ENCODE measurements around the gene PRPF19. TPM values are rescaled to one million over a fixed set of nuclear protein-coding genes. Genes with fewer than 3 reads are reported as not detected.

Gene PRPF19
- polyA plus RNA-seq, 1 donor (not counting 4 experiments of a cell fraction or from before 2014, with no cell fraction given), result 35.4 TPM

DNA sequence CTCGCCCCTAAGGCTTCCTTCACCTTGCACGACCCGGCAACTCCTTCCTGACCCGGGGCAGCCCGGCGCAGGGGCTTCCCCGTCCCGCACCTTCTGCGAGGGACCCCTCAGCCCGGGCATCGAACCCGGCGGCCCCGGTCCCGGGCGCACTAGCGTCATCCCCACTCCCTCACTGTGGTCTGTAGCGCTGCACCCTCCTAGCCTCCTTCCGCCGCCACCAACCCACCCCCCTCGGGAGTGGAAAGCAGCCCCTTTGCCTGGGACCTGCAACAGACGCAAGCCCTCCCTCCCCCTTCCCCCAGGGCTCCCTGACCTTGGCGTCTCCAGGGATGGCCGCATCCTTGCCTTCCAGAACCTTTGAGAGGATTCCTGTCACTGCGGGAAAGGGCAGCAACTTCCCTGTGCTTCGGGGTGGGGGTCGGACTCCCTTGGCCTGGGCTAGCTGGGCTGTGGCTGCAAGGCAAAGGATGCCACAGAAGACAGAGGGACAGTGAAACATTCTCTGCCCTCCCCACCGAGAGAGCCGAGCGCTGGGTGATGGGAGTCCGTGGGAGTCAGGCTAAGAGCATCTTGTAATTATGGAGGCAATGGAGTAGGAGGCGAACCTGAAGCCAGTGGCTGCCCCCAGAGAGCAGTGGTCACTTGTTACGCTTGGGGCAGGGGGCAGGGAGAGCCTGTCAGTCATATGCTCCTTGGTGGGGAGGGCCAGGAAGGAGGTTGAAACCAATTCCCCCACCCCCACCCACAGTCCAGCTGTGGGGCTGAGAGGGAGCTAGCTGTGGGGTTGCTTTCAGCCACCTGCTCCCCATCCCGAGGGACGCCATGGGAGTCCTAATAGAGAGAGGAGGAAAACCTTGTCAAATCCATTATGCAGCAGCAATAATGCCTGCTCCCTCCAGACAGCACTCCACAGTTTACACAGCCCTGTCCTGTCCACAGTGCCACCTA, 18.8 kb upstream of the PRPF19 start:
- Histone ChIP-seq H3K9ac (ENCODE audit: control insufficient read depth, extremely low read depth, insufficient read depth, low read length) (peak overlapping the region; percentile 84), H2AFZ (ENCODE audit: control insufficient read depth, low read length) (peak overlapping the region; percentile 50), H3K4me1 (ENCODE audit: control insufficient read depth, extremely low read depth, insufficient read depth, low read length) (peaks cover 18% of the 10 kb centered on the region), H3K9me3 (ENCODE audit: control insufficient read depth, low read depth, low read length) (no peaks in the 10 kb centered on the region), H3K79me2 (ENCODE audit: control insufficient read depth, insufficient read depth, low read length) (peaks cover 3% of the 10 kb centered on the region), H3K27me3 (ENCODE audit: control insufficient read depth, extremely low read depth, insufficient read depth, low read length) (no peaks in the 10 kb centered on the region), H3K4me2 (ENCODE audit: control insufficient read depth, extremely low read depth, insufficient read depth, low read depth, low read length) (peak overlapping the region; percentile 70), H3K36me3 (ENCODE audit: control insufficient read depth in 2 of 2, extremely low read depth in 1 of 2, insufficient read depth in 2 of 2, low read length in 2 of 2) (peaks cover 11 to 35% of the 10 kb centered on the region in 2 experiments), H3K27ac (ENCODE audit: control insufficient read depth, insufficient read depth, low read length) (peak overlapping the region; percentile 75), H4K20me1 (ENCODE audit: control insufficient read depth, extremely low read depth, insufficient read depth, low read length) (no peaks in the 10 kb centered on the region), H3K4me3 (ENCODE audit: control insufficient read depth in 2 of 3, extremely low read depth in 1 of 3, insufficient read depth in 2 of 3, low read depth in 1 of 3, low read length in 3 of 3) (peak overlapping the region; percentile 74 to 91 (median 90)), H3K9me1 (ENCODE audit: control insufficient read depth, extremely low read depth, insufficient read depth, low read length) (no peaks in the 10 kb centered on the region)
- FAIRE-seq (no peak), DNase-seq (ENCODE audit: low read depth, low spot score) (no peak)
- dilution Hi-C loops (cut with MboI; ENCODE audit: extremely low pct_ligation_motif_present, low sequenced_read_pairs), result no loop called here
- TF ChIP-seq EZH2 (IDR thresholded peaks at IDR 0.05; ENCODE audit: low read length), result no peak
- TF ChIP-seq, protein P1, sequence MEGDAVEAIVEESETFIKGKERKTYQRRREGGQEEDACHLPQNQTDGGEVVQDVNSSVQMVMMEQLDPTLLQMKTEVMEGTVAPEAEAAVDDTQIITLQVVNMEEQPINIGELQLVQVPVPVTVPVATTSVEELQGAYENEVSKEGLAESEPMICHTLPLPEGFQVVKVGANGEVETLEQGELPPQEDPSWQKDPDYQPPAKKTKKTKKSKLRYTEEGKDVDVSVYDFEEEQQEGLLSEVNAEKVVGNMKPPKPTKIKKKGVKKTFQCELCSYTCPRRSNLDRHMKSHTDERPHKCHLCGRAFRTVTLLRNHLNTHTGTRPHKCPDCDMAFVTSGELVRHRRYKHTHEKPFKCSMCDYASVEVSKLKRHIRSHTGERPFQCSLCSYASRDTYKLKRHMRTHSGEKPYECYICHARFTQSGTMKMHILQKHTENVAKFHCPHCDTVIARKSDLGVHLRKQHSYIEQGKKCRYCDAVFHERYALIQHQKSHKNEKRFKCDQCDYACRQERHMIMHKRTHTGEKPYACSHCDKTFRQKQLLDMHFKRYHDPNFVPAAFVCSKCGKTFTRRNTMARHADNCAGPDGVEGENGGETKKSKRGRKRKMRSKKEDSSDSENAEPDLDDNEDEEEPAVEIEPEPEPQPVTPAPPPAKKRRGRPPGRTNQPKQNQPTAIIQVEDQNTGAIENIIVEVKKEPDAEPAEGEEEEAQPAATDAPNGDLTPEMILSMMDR (optimal IDR thresholded peaks at IDR 0.05 in 1 of 3, IDR thresholded peaks at IDR 0.05 in 1 of 3, conservative IDR thresholded peaks at IDR 0.05 in 1 of 3; ENCODE audit: extremely low read depth in 1 of 3, insufficient read depth in 2 of 3, low read length in 3 of 3), result no peak

DNA sequence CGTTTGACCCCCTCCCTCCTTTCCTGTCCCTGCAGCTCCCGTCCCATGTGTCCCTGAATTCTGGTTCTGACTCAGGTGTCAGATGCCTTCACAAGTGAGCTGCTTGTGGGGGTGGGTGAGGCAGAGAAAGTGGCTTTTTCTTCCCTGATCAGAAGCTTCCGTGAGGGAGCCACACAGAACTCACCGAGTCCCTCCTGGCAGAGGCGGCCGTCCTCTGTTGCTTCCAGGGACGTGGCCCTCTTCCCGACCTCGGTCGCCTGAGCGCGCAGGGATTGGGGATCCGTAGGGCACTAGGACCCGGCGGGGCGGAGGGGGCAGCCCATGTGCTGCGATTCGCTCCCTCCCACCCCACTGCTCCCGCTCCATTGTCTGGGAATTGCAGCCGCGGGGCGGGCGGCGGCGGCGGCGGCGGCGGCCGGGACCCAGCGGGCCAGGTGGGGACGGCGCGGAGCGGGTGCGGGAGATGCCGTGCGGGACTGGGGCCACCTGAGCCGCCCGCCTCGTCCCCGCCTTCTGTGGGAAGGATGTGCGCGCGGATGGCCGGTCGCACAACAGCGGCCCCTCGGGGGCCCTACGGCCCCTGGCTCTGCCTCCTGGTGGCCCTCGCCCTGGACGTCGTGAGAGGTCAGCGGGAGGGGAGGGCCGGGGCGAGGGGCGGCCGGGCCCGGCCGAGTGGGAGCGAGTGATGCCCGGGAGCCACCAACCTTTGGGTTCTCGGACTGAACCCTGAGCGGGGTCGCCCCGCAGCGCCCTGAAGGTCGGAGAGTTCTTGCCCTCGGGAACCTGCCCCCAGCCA, 17.9 kb upstream of the PRPF19 start, which contains the start of gene TMEM132A:
TSS of gene TMEM132A (plus strand) at position 351 of the 796 bp plus-strand sequence. CDS start at position 525, 174 bp downstream.
- Histone ChIP-seq H3K27ac (ENCODE audit: control insufficient read depth, insufficient read depth, low read length) (peak within 1 kb of the TSS; percentile 75), H3K4me2 (ENCODE audit: control insufficient read depth, extremely low read depth, insufficient read depth, low read depth, low read length) (peak within 1 kb of the TSS; percentile 70), H3K27me3 (ENCODE audit: control insufficient read depth, extremely low read depth, insufficient read depth, low read length) (no peaks in the 10 kb centered on the region), H3K9ac (ENCODE audit: control insufficient read depth, extremely low read depth, insufficient read depth, low read length) (peak within 1 kb of the TSS; percentile 84), H2AFZ (ENCODE audit: control insufficient read depth, low read length) (peak within 1 kb of the TSS; percentile 56), H4K20me1 (ENCODE audit: control insufficient read depth, extremely low read depth, insufficient read depth, low read length) (peaks cover 2% of the 10 kb centered on the region), H3K36me3 (ENCODE audit: control insufficient read depth in 2 of 2, extremely low read depth in 1 of 2, insufficient read depth in 2 of 2, low read length in 2 of 2) (peaks cover 18 to 32% of the 10 kb centered on the region in 2 experiments), H3K9me1 (ENCODE audit: control insufficient read depth, extremely low read depth, insufficient read depth, low read length) (peaks cover 2% of the 10 kb centered on the region), H3K79me2 (ENCODE audit: control insufficient read depth, insufficient read depth, low read length) (peaks cover 7% of the 10 kb centered on the region), H3K9me3 (ENCODE audit: control insufficient read depth, low read depth, low read length) (no peaks in the 10 kb centered on the region), H3K4me3 (ENCODE audit: control insufficient read depth in 2 of 3, extremely low read depth in 1 of 3, insufficient read depth in 2 of 3, low read depth in 1 of 3, low read length in 3 of 3) (peak within 1 kb of the TSS; percentile 74 to 91 (median 90)), H3K4me1 (ENCODE audit: control insufficient read depth, extremely low read depth, insufficient read depth, low read length) (peaks cover 22% of the 10 kb centered on the region)
- no peak for FAIRE-seq
- dilution Hi-C loops (cut with MboI; ENCODE audit: extremely low pct_ligation_motif_present, low sequenced_read_pairs), result no loop called here
- DNase-seq (ENCODE audit: low read depth, low spot score), result no peak
- TF ChIP-seq EZH2 (IDR thresholded peaks at IDR 0.05; ENCODE audit: low read length), result no peak
- TF ChIP-seq, protein P1 (optimal IDR thresholded peaks at IDR 0.05 in 1 of 3, IDR thresholded peaks at IDR 0.05 in 1 of 3, conservative IDR thresholded peaks at IDR 0.05 in 1 of 3; ENCODE audit: extremely low read depth in 1 of 3, insufficient read depth in 2 of 3, low read length in 3 of 3), result no peak
